Gastrocnemius medialis (tissue), 4 donors: ENCODE data around the gene ARRB1. TPM values are rescaled to one million over a fixed set of nuclear protein-coding genes. Genes with fewer than 3 reads are reported as not detected.
"Not testable (repeated sequence)": the region's sequence is repeated elsewhere in the genome, so short reads cannot be mapped to it uniquely, and the experiment has no call there.

Source experiments
- ATAC-seq, 2 donors: fragments of 150-250 bp; one replicate each; pipeline ENCODE4 v1.9.1; 2016
- DNase-seq, 2 donors: peaks; one replicate each; pipeline ENCODE4 v3.0.0-alpha.2; 2019
- H3K27ac ChIP-seq, 4 donors: fragments of 200-600 bp; sonication (generic); 1 replicate in 1 of 4; 2 replicates in 3 of 4; pipeline ENCODE4 v1.5.1; 2016 to 2018; ENCODE audit warnings: mild to moderate bottlenecking in 2 of 4, moderate library complexity in 1 of 4
- H3K27me3 ChIP-seq, 3 donors: fragments of 200-600 bp; sonication (generic) in 2 of 3; 1 replicate in 1 of 3; 2 replicates in 2 of 3; pipeline versions ENCODE4 v1.5.1 to v1.6.0; 2016 to 2019; ENCODE audit warnings: mild to moderate bottlenecking in 1 of 3, moderate library complexity in 1 of 3
- H3K36me3 ChIP-seq, 2 donors: fragments of 200-600 bp; sonication (generic) in 1 of 2; one replicate each; pipeline ENCODE4 v1.5.1; 2017 to 2018
- H3K4me1 ChIP-seq, 2 donors: fragments of 200-600 bp; sonication (generic) in 1 of 2; one replicate each; pipeline ENCODE4 v1.5.1; 2016 to 2017; ENCODE audit warnings: mild to moderate bottlenecking in 2 of 2
- H3K4me3 ChIP-seq, 4 donors: fragments of 200-600 bp; sonication (generic) in 3 of 4; 1 replicate in 1 of 4; 2 replicates in 3 of 4; pipeline ENCODE4 v1.5.1; 2016 to 2019; ENCODE audit warnings: mild to moderate bottlenecking in 2 of 4
- H3K9me3 ChIP-seq, 3 donors: fragments of 200-600 bp; sonication (generic) in 2 of 3; 1 replicate in 1 of 3; 2 replicates in 2 of 3; pipeline ENCODE4 v1.5.1; 2016 to 2019
- CTCF ChIP-seq, 5 experiments: fragments of 450-650 bp in 3 of 5; fragments of 200-600 bp in 2 of 5; sonication (generic) in 2 of 5; IDR thresholded peaks in 4 of 5; conservative IDR thresholded peaks in 1 of 5; 1 replicate in 4 of 5; 2 replicates in 1 of 5; pipeline ENCODE4 v1.5.1; 2016 to 2019; ENCODE audit warnings: antibody characterized with exemption in 5 of 5, mild to moderate bottlenecking in 3 of 5, moderate library complexity in 3 of 5
- POLR2A ChIP-seq, 2 donors: fragments of 450-650 bp; IDR thresholded peaks; one replicate each; pipeline ENCODE4 v1.6.1; 2017; ENCODE audit warnings: antibody characterized with exemption in 2 of 2, mild to moderate bottlenecking in 2 of 2, moderate library complexity in 2 of 2
- in situ Hi-C, 4 donors: fragments of 200-750 bp; cut with MboI; loops; one replicate each; pipeline versions ENCODE4 v1.15.0 to v1.8.0; 2017; ENCODE audit warnings: low sequenced_read_pairs in 4 of 4
- intact Hi-C: fragments of 100-400 bp; cut with DNase I; formaldehyde crosslinking; loops from one replicate; pipeline ENCODE4 v1.15.1; 2023; ENCODE audit warnings: low total_unique reads
- total RNA-seq, 4 donors: library from RNA; depleted of rRNA; stranded (reverse); fragments of >200 nt; gene quantifications; one replicate each; pipeline versions ENCODE4 v1.1.0 to v1.2.3, GENCODE V29; 2016

Gene ARRB1
- total RNA-seq, 4 donors from 2014 or later, result 4.3 to 11.8 (median 5.4) TPM

DNA sequence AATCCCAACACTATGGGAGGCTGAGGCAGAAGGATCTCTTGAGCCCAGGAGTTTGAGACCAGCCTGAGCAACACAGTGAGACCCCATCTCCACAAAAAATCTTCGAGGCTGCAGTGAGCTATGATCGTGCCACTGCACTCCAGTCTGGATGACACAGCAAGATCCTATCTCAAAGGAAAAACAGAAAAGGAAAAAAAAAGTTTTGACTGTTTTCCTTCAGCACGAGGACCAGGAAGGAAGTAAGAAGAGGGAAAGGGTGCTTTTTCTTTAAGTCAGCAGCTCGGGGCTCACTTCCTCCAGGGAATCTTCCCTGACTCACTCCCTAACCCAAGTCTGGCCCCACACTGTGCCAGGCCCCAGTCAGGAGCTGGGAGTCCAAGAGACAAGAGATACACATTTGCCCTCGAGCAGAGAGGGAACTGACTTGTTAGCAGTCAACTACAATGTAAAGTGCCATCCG is 14.2 kb downstream of the ARRB1 start:
- intact Hi-C loops (no loop called here), in situ Hi-C loops (loop anchor here in 1 of 4 donors (5.0 kb wide), 1 partner anchor 50 kb away; no protein-coding TSS in a partner anchor)
- Histone ChIP-seq H3K36me3 (no peaks in the 10 kb centered on the region), H3K4me3 (no peak overlapping the region), H3K9me3 (no peaks in the 10 kb centered on the region), H3K27me3 (no peaks in the 10 kb centered on the region), H3K4me1 (peaks cover 41 to 61% of the 10 kb centered on the region in 2 donors), H3K27ac (peak overlapping the region in 2 of 4 donors; percentile 28 to 69)
- TF ChIP-seq POLR2A (IDR thresholded peaks at IDR 0.05) (no peak), CTCF (IDR thresholded peaks at IDR 0.05 in 4 of 5, conservative IDR thresholded peaks at IDR 0.05 in 1 of 5) (no peak)
- no peak for ATAC-seq
- peak; percentile 41 for DNase-seq

DNA sequence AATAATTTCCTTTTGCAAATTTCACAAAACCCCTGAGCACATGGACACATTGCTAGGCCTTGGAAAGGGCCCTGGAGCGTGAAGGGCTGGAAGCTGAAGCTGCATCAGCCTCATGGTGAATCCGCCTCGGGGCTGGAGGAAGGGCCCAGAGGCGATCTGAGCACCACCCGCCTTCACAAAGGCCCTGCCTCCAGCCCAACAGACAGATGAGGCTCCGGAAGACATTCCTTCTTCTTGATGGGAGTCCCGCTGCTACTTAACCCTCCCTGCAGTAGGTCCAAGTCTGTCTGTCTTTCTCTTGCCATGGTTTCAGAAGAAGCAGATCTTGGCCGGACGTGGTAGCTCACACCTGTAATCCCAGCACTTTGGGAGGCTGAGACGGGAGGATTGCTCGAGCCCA is 16.5 kb downstream of the ARRB1 start:
- DNase-seq, result no peak
- no peaks in the 10 kb centered on the region for H3K27me3 ChIP-seq
- no peak for TF ChIP-seq POLR2A (IDR thresholded peaks at IDR 0.05)
- H3K36me3 ChIP-seq, result no peaks in the 10 kb centered on the region
- in situ Hi-C loops (loop anchor here in 1 of 4 donors (5.0 kb wide), 1 partner anchor 52 kb away; no protein-coding TSS in a partner anchor), intact Hi-C loops (no loop called here)
- H3K4me3 ChIP-seq, result no peak overlapping the region
- H3K9me3 ChIP-seq, result no peaks in the 10 kb centered on the region
- H3K4me1 ChIP-seq, result peaks cover 21 to 40% of the 10 kb centered on the region in 2 donors
- no peak overlapping the region for H3K27ac ChIP-seq
- no peak for ATAC-seq

- Histone ChIP-seq H3K36me3 (no peaks in the 10 kb centered on the region), H3K27ac (no peak overlapping the region), H3K4me3 (no peak overlapping the region), H3K4me1 (peaks cover 16 to 35% of the 10 kb centered on the region in 2 donors), H3K9me3 (no peaks in the 10 kb centered on the region), H3K27me3 (no peaks in the 10 kb centered on the region)
- intact Hi-C loops (no loop called here), in situ Hi-C loops (no loop called here)
- DNase-seq (no peak), ATAC-seq (no peak)
- TF ChIP-seq POLR2A (IDR thresholded peaks at IDR 0.05) (no peak), CTCF (IDR thresholded peaks at IDR 0.05 in 4 of 5, conservative IDR thresholded peaks at IDR 0.05 in 1 of 5) (no peak)
These were observed 17.0 kb downstream of the ARRB1 start for GRCh38 chr11:75334402-75334891.

DNA sequence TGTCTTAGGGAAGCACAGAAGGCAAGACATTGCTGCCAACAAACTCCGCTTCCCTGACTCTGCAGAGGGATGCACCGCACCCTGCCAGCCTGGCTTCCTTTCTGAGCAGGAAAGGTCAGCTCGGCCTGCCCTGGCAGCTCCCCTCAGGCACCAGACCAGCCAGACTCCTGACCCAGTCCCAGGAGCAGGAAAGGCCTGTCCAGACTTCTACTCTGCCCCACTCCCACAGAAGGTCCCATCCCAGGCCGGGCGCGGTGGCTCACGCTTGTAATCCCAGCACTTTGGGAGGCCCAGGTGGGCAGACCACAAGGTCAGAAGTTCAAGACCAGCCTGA is 17.7 kb downstream of the ARRB1 start:
- no peaks in the 10 kb centered on the region for H3K27me3 ChIP-seq
- H3K9me3 ChIP-seq, result no peaks in the 10 kb centered on the region
- H3K4me3 ChIP-seq, result no peak overlapping the region
- intact Hi-C loops (no loop called here), in situ Hi-C loops (no loop called here)
- no peaks in the 10 kb centered on the region for H3K36me3 ChIP-seq
- TF ChIP-seq POLR2A (IDR thresholded peaks at IDR 0.05), result no peak
- no peak for TF ChIP-seq CTCF (IDR thresholded peaks at IDR 0.05 in 4 of 5, conservative IDR thresholded peaks at IDR 0.05 in 1 of 5)
- ATAC-seq (no peak), DNase-seq (no peak)
- no peak overlapping the region for H3K27ac ChIP-seq
- peaks cover 9 to 32% of the 10 kb centered on the region in 2 donors for H3K4me1 ChIP-seq

GRCh38 chr11:75333022-75333806 is 18.2 kb downstream of the ARRB1 start:
- DNase-seq, result no peak
- ATAC-seq, result no peak
- intact Hi-C loops, result no loop called here
- Histone ChIP-seq H3K27me3 (no peaks in the 10 kb centered on the region), H3K4me1 (peaks cover 5 to 27% of the 10 kb centered on the region in 2 donors), H3K9me3 (no peaks in the 10 kb centered on the region), H3K36me3 (no peaks in the 10 kb centered on the region), H3K4me3 (no peak overlapping the region), H3K27ac (no peak overlapping the region)
- TF ChIP-seq POLR2A (IDR thresholded peaks at IDR 0.05) (no peak), CTCF (IDR thresholded peaks at IDR 0.05 in 4 of 5, conservative IDR thresholded peaks at IDR 0.05 in 1 of 5) (no peak)
- in situ Hi-C loops, result no loop called here

GRCh38 chr11:75331761-75332160 is 19.7 kb downstream of the ARRB1 start:
- in situ Hi-C loops, ATAC-seq: not testable (repeated sequence)
- H3K4me1 ChIP-seq, result peaks cover 0 to 14% of the 10 kb centered on the region in 2 donors

GRCh38 chr11:75331304-75331703 is 20.2 kb downstream of the ARRB1 start:
- H3K36me3 ChIP-seq, H3K4me3 ChIP-seq, DNase-seq, H3K27me3 ChIP-seq, intact Hi-C loops, H3K9me3 ChIP-seq, H3K27ac ChIP-seq, in situ Hi-C loops, ATAC-seq: not testable (repeated sequence)
- peaks cover 0 to 14% of the 10 kb centered on the region in 2 donors for H3K4me1 ChIP-seq

More at GRCh38 chr11:75331761-75332160, 19.7 kb downstream of the ARRB1 start:
- H3K4me3 ChIP-seq, H3K27ac ChIP-seq, DNase-seq, H3K9me3 ChIP-seq, H3K27me3 ChIP-seq, intact Hi-C loops, H3K36me3 ChIP-seq: not testable (repeated sequence)
